ENCODE data around the gene SMARCA5. TPM values are rescaled to one million over a fixed set of nuclear protein-coding genes. Genes with fewer than 3 reads are reported as not detected.

Gene SMARCA5
- polyA plus RNA-seq, 1 of the 3 experiments (the other 2 are of a cell fraction): 7.5 TPM

DNA sequence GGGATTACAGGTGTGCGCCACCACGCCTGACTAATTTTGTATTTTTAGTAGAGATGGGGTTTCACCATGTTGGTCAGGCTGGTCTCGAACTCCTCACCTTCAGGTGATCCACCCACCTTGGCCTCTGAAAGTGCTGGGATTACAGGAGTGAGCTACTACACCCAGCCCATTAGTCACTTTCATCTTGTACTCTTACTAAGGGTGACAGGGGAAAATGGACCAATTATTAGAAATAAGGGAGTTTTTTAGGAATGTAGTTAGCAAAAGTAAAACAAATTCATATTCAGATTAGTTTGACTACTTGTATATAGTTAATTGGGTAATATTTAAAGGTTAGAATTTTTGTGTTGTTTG, 26.1 kb downstream of the SMARCA5 start:
- WGBS (ENCODE audit: low lambda C conversion rate): 93% methylated on average over 3 of the region's 3 CpGs
- H3K9me3 ChIP-seq: no peaks in the 10 kb centered on the region
- H3K36me3 ChIP-seq (replicated peaks in 1 of 2; ENCODE audit: control insufficient read depth in 1 of 2, insufficient read depth in 2 of 2, low read length in 1 of 2): peaks cover 91 to 98% of the 10 kb centered on the region in 2 experiments

DNA sequence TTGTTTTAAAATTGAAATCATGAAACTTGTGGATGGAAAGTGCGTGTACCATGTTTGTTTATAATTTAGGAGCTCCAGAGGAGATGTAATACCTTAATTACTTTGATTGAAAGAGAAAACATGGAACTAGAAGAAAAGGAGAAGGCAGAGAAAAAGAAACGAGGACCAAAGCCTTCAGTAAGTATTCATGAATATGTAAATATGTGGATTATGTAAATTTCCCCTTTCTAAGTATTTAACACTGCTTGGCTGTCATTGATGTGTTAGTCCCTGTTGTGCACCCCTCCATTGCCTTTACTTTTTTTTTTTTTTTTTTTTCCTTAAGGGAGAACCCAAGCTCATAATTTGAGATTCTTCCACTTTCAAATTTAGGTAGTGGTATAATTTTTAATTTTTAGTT, 36.4 kb downstream of the SMARCA5 start:
- Histone ChIP-seq H3F3A (replicated peaks; ENCODE audit: insufficient read depth) (peaks cover 10% of the 10 kb centered on the region), H3K36me3 (replicated peaks in 1 of 2; ENCODE audit: control insufficient read depth in 1 of 2, insufficient read depth in 2 of 2, low read length in 1 of 2) (peaks cover 92% of the 10 kb centered on the region in 2 experiments), H3K4me1 (ENCODE audit: control insufficient read depth in 1 of 2, insufficient read depth in 2 of 2, low read depth in 1 of 2, low read length in 1 of 2) (no peaks in the 10 kb centered on the region), H3K4me3 (ENCODE audit: low read depth in 2 of 2, low read length in 1 of 2) (no peak overlapping the region), H2AFZ (ENCODE audit: low read depth) (no peak overlapping the region), H3K9ac (no peak overlapping the region), H3K4me2 (no peak overlapping the region), H3K27ac (ENCODE audit: low read depth in 2 of 2, low read length in 1 of 2) (no peak overlapping the region), H3K9me2 (no peaks in the 10 kb centered on the region), H3K27me3 (ENCODE audit: insufficient read depth) (no peaks in the 10 kb centered on the region), H4K20me1 (ENCODE audit: insufficient read depth) (no peaks in the 10 kb centered on the region), H3K79me2 (ENCODE audit: insufficient read depth) (no peaks in the 10 kb centered on the region), H3K9me3 (no peaks in the 10 kb centered on the region)
- DNase-seq: no peak
- TF ChIP-seq ELF1 (IDR thresholded peaks at IDR 0.05): no peak
- POLR2A ChIA-PET: no interaction called here
- 99% methylated on average over 2 of the region's 2 CpGs for WGBS (ENCODE audit: low lambda C conversion rate)
- CTCF ChIA-PET: no interaction called here

More for the DNA sequence above, 26.1 kb downstream of the SMARCA5 start:
- no peak overlapping the region for H3K4me3 ChIP-seq (ENCODE audit: low read depth in 2 of 2, low read length in 1 of 2)
- H2AFZ ChIP-seq (ENCODE audit: low read depth): no peak overlapping the region
- no peak for DNase-seq
- TF ChIP-seq TCF12 (IDR thresholded peaks at IDR 0.05) (no peak), RFX5 (IDR thresholded peaks at IDR 0.05; ENCODE audit: low read length) (no peak), EP300 (IDR thresholded peaks at IDR 0.05; ENCODE audit: borderline replicate concordance in 1 of 2, low read depth in 1 of 2, low read length in 1 of 2) (no peak), MXI1 (IDR thresholded peaks at IDR 0.05; ENCODE audit: low read depth, low read length) (no peak), FOXM1 (IDR thresholded peaks at IDR 0.05; ENCODE audit: low read depth) (no peak), NRF1 (IDR thresholded peaks at IDR 0.05; ENCODE audit: low read depth, low read length) (no peak), FOXJ3 (CRISPR knock-in tag; IDR thresholded peaks at IDR 0.05) (no peak), RCOR1 (IDR thresholded peaks at IDR 0.05; ENCODE audit: low read length) (no peak), JUND (IDR thresholded peaks at IDR 0.05) (no peak)
- TF ChIP-seq, protein P1, sequence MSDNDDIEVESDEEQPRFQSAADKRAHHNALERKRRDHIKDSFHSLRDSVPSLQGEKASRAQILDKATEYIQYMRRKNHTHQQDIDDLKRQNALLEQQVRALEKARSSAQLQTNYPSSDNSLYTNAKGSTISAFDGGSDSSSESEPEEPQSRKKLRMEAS (IDR thresholded peaks at IDR 0.05; ENCODE audit: low read depth): no peak
- H3F3A ChIP-seq (replicated peaks; ENCODE audit: insufficient read depth): peaks cover 7% of the 10 kb centered on the region
- H3K9me2 ChIP-seq: no peaks in the 10 kb centered on the region
- peaks cover 5% of the 10 kb centered on the region; the same call in 1 of the 2 replicates for H3K79me2 ChIP-seq (ENCODE audit: insufficient read depth)
- POLR2A ChIA-PET: no interaction called here
- H3K27ac ChIP-seq (ENCODE audit: low read depth in 2 of 2, low read length in 1 of 2): no peak overlapping the region
- no peaks in the 10 kb centered on the region; the same call in 1 of the 2 replicates for H4K20me1 ChIP-seq (ENCODE audit: insufficient read depth)
- no peak overlapping the region for H3K9ac ChIP-seq
- H3K4me2 ChIP-seq: no peak overlapping the region
- CTCF ChIA-PET: no interaction called here
- no peaks in the 10 kb centered on the region for H3K27me3 ChIP-seq (ENCODE audit: insufficient read depth)
- H3K4me1 ChIP-seq (ENCODE audit: control insufficient read depth in 1 of 2, insufficient read depth in 2 of 2, low read depth in 1 of 2, low read length in 1 of 2): no peaks in the 10 kb centered on the region

DNA sequence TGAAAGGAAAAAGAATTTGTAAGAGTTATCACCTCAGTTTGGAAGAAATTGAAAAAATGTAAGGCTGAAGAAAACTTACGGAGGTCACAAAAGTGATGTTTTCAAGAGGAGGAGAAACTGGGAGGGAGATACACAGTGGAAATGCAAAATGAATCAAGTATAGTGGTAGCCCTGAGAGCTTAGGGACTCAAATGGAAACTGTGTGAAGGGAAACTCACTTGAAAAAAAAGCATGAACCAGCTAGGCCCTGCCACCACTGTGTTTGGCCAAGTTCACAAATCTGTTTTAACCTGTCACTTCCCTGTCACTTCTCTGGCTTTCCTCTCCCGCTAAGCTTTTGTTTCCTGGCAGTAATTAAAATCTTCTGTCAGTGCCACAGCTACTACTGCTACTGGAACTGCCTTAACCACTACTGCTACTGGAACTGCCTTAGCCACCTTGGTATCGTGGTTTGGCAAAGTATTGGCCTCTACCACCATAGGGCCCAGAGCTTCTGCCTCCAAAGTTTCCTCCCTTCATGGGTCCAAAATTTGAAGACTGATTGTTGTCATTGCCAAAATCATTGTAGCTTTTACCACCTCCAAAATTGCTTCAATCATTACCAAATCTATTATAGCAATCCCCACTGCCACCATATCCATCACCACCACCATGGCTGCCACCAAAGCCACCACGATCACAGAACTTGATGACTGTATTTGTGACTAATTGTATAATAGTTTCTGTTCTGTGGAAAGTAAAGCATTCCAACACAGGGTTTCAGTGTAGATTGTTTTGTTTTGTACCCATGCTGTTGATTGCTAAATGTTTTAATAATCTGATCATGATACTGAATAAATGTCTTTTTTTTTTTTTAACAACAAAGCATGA, 41.5 kb downstream of the SMARCA5 start:
- Histone ChIP-seq H3K79me2 (ENCODE audit: insufficient read depth) (no peaks in the 10 kb centered on the region), H3K27me3 (ENCODE audit: insufficient read depth) (no peaks in the 10 kb centered on the region), H3K9me2 (no peaks in the 10 kb centered on the region), H3F3A (replicated peaks; ENCODE audit: insufficient read depth) (peaks cover 7% of the 10 kb centered on the region), H3K4me3 (ENCODE audit: low read depth in 2 of 2, low read length in 1 of 2) (no peak overlapping the region), H3K9ac (no peak overlapping the region), H3K4me1 (ENCODE audit: control insufficient read depth in 1 of 2, insufficient read depth in 2 of 2, low read depth in 1 of 2, low read length in 1 of 2) (peaks cover 0 to 6% of the 10 kb centered on the region in 2 experiments; a peak in 1 of 4 replicates), H3K9me3 (no peaks in the 10 kb centered on the region), H4K20me1 (ENCODE audit: insufficient read depth) (no peaks in the 10 kb centered on the region), H2AFZ (ENCODE audit: low read depth) (no peak overlapping the region), H3K36me3 (replicated peaks in 1 of 2; ENCODE audit: control insufficient read depth in 1 of 2, insufficient read depth in 2 of 2, low read length in 1 of 2) (peaks cover 50 to 56% of the 10 kb centered on the region in 2 experiments), H3K4me2 (no peak overlapping the region), H3K27ac (ENCODE audit: low read depth in 2 of 2, low read length in 1 of 2) (no peak overlapping the region)
- POLR2A ChIA-PET: no interaction called here
- CTCF ChIA-PET: interaction anchor here (1.2 kb wide), 1 partner anchor 12 kb away, joined by 4 read pairs; no protein-coding TSS in a partner anchor
- TF ChIP-seq TAF1 (IDR thresholded peaks at IDR 0.05; ENCODE audit: borderline replicate concordance, low read depth, low read length): no peak
- 69% methylated on average over 4 of the region's 4 CpGs for WGBS (ENCODE audit: low lambda C conversion rate)
- no peak for DNase-seq
